MCF 10A (cell line): ENCODE measurements around the gene CCNYL1. TPM values are rescaled to one million over a fixed set of nuclear protein-coding genes. Genes with fewer than 3 reads are reported as not detected.

Experiments used
- BruUV-seq: library from RNA; stranded (reverse); fragments of 400-500 nt; replicated peaks from 2 replicates; lab custom pipeline; 2021; lab: Mats Ljungman, UMichigan
- CTCF ChIA-PET: fragments of 300-600 bp; sonication (Branson Sonifier 250); formaldehyde crosslinking; extraction: SDS; loops from one replicate; lab custom pipeline; 2021; ENCODE audit warnings: antibody characterized with exemption, inconsistent platforms; lab: Yijun Ruan, JAX
- POLR2A ChIA-PET: fragments of 300-600, 350-650 bp; sonication (Branson Sonifier 250); formaldehyde crosslinking; extraction: SDS; loops from one replicate; lab custom pipeline; 2020; ENCODE audit warnings: antibody characterized with exemption, inconsistent platforms; lab: Yijun Ruan, JAX
- DNase-seq: peaks from one replicate; pipeline ENCODE4 v3.0.0-alpha.2; 2018; ENCODE audit not compliant: unreplicated experiment
- H3K27ac Mint-ChIP-seq: one replicate; pipeline ENCODE4 v1.8.0; 2022; ENCODE audit warnings: mild to moderate bottlenecking, low read depth, mixed read lengths; ENCODE audit not compliant: unreplicated experiment
- H3K27me3 Mint-ChIP-seq: one replicate; pipeline ENCODE4 v1.8.0; 2022; ENCODE audit warnings: mixed read lengths; ENCODE audit not compliant: insufficient read depth, unreplicated experiment
- H3K36me3 Mint-ChIP-seq: one replicate; pipeline ENCODE4 v1.8.0; 2022; ENCODE audit warnings: mild to moderate bottlenecking, moderate library complexity, mixed read lengths; ENCODE audit not compliant: insufficient read depth, unreplicated experiment
- H3K4me1 Mint-ChIP-seq: one replicate; pipeline ENCODE4 v1.8.0; 2022; ENCODE audit warnings: mixed read lengths; ENCODE audit not compliant: insufficient read depth, unreplicated experiment
- H3K4me3 Mint-ChIP-seq: one replicate; pipeline ENCODE4 v1.8.0; 2022; ENCODE audit warnings: mild to moderate bottlenecking, moderate library complexity, mixed read lengths; ENCODE audit not compliant: unreplicated experiment
- H3K9me3 Mint-ChIP-seq: one replicate; pipeline ENCODE4 v1.8.0; 2022; ENCODE audit warnings: mixed read lengths; ENCODE audit not compliant: unreplicated experiment
- CTCF ChIP-seq: fragments of 200-600 bp; IDR thresholded peaks from one replicate; pipeline ENCODE4 v1.8.0; 2022; ENCODE audit warnings: antibody characterized with exemption, mild to moderate bottlenecking; ENCODE audit not compliant: unreplicated experiment
- intact Hi-C: fragments of 100-400 bp; cut with micrococcal nuclease; formaldehyde crosslinking; loops from 2 replicates; pipeline ENCODE4 v1.14.1; 2022
- total RNA-seq: library from RNA; stranded (reverse); gene quantifications from 2 replicates; pipeline ENCODE4 v1.2.3, GENCODE V29; 2022

The CCNYL1 gene
- total RNA-seq, 1 experiment from 2014 or later = 19.7 TPM

- H3K4me1 Mint-ChIP-seq = peaks cover 14% of the 10 kb centered on the region
Observed at GRCh38 chr2:207711750-207712530, 500 bp downstream of the CCNYL1 start.

GRCh38 chr2:207716056-207716455, 4.6 kb downstream of the CCNYL1 start:
- H3K27ac Mint-ChIP-seq = no peak overlapping the region
- DNase-seq = no peak

More at GRCh38 chr2:207711750-207712530, 500 bp downstream of the CCNYL1 start:
- DNase-seq = peak; percentile 36
- H3K4me3 Mint-ChIP-seq = peak overlapping the region; percentile 99
- no peaks in the 10 kb centered on the region for H3K9me3 Mint-ChIP-seq
- ChIA-PET POLR2A (interaction anchor here (0.6 to 3.6 kb wide), 24 partner anchors 8 to 555 kb away, joined by 3 to 57 read pairs (median 5); partner anchors contain the start of genes CREB1, KLF7, METTL21A and PIKFYVE), CTCF (interaction anchor here (0.9 to 3.2 kb wide), 6 partner anchors 14 to 328 kb away, joined by 3 to 10 read pairs (median 4); no protein-coding TSS in a partner anchor)
- no peak for TF ChIP-seq CTCF
- BruUV-seq = no TSS peak
- H3K27ac Mint-ChIP-seq = peak overlapping the region; percentile 96
- no peaks in the 10 kb centered on the region for H3K36me3 Mint-ChIP-seq
- H3K27me3 Mint-ChIP-seq = no peaks in the 10 kb centered on the region
- intact Hi-C loops = loop anchor here (2.0 to 10.0 kb wide), 4 partner anchors 87 to 177 kb away; partner anchors contain the start of gene METTL21A

GRCh38 chr2:207718521-207718920, 7.1 kb downstream of the CCNYL1 start:
- BruUV-seq = no TSS peak
- POLR2A ChIA-PET = interaction anchor here (0.6 to 4.2 kb wide), 7 partner anchors 8 to 531 kb away, joined by 3 to 19 read pairs (median 3); partner anchors contain the start of genes CREB1 and METTL21A
- no peak overlapping the region for H3K4me3 Mint-ChIP-seq
- no peaks in the 10 kb centered on the region for H3K36me3 Mint-ChIP-seq
- CTCF ChIA-PET = interaction anchor here (0.6 to 2.2 kb wide), 7 partner anchors 15 to 1202 kb away, joined by 3 to 6 read pairs (median 3); partner anchors contain the start of gene METTL21A
- H3K27ac Mint-ChIP-seq = peak overlapping the region; percentile 80
- H3K27me3 Mint-ChIP-seq = no peaks in the 10 kb centered on the region
- no peak for DNase-seq
- TF ChIP-seq CTCF = no peak
- H3K9me3 Mint-ChIP-seq = no peaks in the 10 kb centered on the region
- peaks cover 24% of the 10 kb centered on the region for H3K4me1 Mint-ChIP-seq
- intact Hi-C loops = loop anchor here (10.0 kb wide), 1 partner anchor 184 kb away; no protein-coding TSS in a partner anchor

More at GRCh38 chr2:207716056-207716455, 4.6 kb downstream of the CCNYL1 start:
- Mint-ChIP-seq H3K9me3 (no peaks in the 10 kb centered on the region), H3K4me1 (peaks cover 31% of the 10 kb centered on the region), H3K36me3 (no peaks in the 10 kb centered on the region), H3K4me3 (no peak overlapping the region), H3K27me3 (no peaks in the 10 kb centered on the region)
- intact Hi-C loops = loop anchor here (10.0 kb wide), 1 partner anchor 181 kb away; no protein-coding TSS in a partner anchor
- BruUV-seq = no TSS peak
- CTCF ChIA-PET = interaction anchor here (0.5 to 2.9 kb wide), 4 partner anchors 8 to 90 kb away, joined by 3 to 11 read pairs (median 5); partner anchors contain the start of gene METTL21A
- no peak for TF ChIP-seq CTCF
- POLR2A ChIA-PET = interaction anchor here (3.3 to 4.2 kb wide), 2 partner anchors 10 to 91 kb away, joined by 19 to 21 read pairs; partner anchors contain the start of gene METTL21A
